GM06990 (cell line): ENCODE results near the gene CPN2.

Experiments
- DNase-seq: peaks from one replicate; pipeline ENCODE4 v3.0.0-alpha.2; 2011; ENCODE audit not compliant: insufficient read length; ENCODE audit errors: extremely low read depth
- H3K27me3 ChIP-seq: replicated peaks from 2 replicates; pipeline ENCODE4 v1.6.0; 2011; ENCODE audit warnings: low read length; ENCODE audit not compliant: control insufficient read depth, insufficient read depth
- H3K36me3 ChIP-seq: 2 replicates; pipeline ENCODE4 v1.5.1; 2011; ENCODE audit warnings: low read length; ENCODE audit not compliant: control insufficient read depth, insufficient read depth
- H3K4me3 ChIP-seq: replicated peaks from 2 replicates; pipeline ENCODE4 v1.5.1; 2011; ENCODE audit warnings: low read depth, mild to moderate bottlenecking, control low read depth, low read length
- TF ChIP-seq, protein P1 (sequence below): IDR thresholded peaks from 2 replicates; pipeline ENCODE4 v1.5.1; 2011; ENCODE audit warnings: low read length, control low read depth, mild to moderate bottlenecking, inconsistent platforms; ENCODE audit not compliant: insufficient read depth, poor library complexity, severe bottlenecking

CPN2 gene

DNA sequence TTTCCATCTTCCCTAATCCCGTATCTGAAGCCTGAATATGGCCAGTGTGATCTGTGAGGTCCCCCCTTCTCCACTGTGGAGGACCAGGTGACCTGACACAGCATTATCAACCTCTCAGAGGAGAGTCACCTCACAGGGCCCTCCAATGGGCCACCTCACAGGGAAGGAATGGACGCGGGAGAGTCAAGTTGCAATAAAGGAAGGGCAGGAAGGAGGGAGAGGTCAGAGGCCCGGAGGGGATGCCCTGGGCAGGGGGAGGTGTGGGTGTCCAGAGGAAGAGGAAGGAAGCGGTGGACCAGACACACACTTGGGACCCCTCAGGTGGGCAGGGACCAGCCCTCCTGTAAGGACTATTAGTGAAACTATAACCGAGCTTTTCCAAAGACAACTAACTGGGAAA lies 33.0 kb upstream of the CPN2 start:
- Histone ChIP-seq H3K4me3 (no peak overlapping the region), H3K27me3 (no peaks in the 10 kb centered on the region; the same call in 1 of the 2 replicates), H3K36me3 (no peaks in the 10 kb centered on the region)
- TF ChIP-seq, protein P1, sequence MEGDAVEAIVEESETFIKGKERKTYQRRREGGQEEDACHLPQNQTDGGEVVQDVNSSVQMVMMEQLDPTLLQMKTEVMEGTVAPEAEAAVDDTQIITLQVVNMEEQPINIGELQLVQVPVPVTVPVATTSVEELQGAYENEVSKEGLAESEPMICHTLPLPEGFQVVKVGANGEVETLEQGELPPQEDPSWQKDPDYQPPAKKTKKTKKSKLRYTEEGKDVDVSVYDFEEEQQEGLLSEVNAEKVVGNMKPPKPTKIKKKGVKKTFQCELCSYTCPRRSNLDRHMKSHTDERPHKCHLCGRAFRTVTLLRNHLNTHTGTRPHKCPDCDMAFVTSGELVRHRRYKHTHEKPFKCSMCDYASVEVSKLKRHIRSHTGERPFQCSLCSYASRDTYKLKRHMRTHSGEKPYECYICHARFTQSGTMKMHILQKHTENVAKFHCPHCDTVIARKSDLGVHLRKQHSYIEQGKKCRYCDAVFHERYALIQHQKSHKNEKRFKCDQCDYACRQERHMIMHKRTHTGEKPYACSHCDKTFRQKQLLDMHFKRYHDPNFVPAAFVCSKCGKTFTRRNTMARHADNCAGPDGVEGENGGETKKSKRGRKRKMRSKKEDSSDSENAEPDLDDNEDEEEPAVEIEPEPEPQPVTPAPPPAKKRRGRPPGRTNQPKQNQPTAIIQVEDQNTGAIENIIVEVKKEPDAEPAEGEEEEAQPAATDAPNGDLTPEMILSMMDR: no peak
- no peak for DNase-seq

DNA sequence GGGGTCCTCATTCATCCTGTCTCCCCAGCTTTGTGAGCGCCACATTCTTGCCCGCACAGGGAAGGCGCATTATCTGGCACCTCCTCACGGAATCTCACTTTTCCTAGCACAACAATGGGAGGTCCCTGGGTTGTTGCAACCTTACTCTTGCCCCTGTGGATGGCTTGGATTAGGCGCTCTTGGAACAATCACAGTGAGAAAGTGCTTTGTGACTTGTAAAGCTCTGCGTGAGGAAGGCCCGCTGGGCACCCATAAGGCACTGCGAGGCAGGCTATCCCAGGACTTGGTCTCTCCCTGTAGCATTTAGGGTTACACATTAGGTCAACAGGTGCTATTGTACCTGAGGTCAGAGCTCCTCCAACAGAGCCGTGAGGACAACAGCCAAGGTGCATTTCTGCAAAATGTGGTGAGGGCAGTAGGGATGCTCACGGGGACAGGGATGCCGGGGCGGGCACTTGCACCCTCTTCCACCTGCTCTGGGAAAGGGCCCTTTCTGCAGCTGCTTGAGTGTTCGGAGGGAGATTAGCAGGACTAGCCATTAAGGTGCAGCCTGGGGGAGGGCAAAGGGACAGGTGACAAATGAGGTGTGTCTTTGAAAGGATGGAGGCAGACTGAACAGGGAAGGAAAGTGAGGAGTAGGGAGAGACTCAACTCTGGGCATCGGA lies 32.3 kb upstream of the CPN2 start:
- Histone ChIP-seq H3K4me3 (no peak overlapping the region), H3K36me3 (no peaks in the 10 kb centered on the region), H3K27me3 (no peaks in the 10 kb centered on the region; the same call in 1 of the 2 replicates)
- TF ChIP-seq, protein P1: no peak
- no peak for DNase-seq

DNA sequence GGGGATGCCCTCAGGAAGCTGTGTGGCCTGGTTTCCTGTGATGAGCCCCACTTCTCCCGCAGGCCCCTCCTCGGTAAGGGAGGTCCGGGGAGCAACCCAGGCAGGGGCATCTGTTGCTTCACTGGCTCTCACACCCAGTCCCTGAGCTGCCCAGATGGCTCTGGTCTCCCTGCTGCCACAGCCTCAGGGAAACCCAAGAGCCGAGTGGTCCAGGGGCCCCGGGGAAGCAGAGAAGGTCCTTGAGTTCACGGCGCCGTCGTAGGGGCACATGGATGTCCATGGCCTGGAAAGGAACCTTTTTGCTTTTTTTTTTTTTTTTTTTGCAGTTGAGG lies 31.7 kb upstream of the CPN2 start:
- Histone ChIP-seq H3K27me3 (no peaks in the 10 kb centered on the region; the same call in 1 of the 2 replicates), H3K4me3 (no peak overlapping the region), H3K36me3 (no peaks in the 10 kb centered on the region)
- no peak for DNase-seq
- TF ChIP-seq, protein P1: no peak

DNA sequence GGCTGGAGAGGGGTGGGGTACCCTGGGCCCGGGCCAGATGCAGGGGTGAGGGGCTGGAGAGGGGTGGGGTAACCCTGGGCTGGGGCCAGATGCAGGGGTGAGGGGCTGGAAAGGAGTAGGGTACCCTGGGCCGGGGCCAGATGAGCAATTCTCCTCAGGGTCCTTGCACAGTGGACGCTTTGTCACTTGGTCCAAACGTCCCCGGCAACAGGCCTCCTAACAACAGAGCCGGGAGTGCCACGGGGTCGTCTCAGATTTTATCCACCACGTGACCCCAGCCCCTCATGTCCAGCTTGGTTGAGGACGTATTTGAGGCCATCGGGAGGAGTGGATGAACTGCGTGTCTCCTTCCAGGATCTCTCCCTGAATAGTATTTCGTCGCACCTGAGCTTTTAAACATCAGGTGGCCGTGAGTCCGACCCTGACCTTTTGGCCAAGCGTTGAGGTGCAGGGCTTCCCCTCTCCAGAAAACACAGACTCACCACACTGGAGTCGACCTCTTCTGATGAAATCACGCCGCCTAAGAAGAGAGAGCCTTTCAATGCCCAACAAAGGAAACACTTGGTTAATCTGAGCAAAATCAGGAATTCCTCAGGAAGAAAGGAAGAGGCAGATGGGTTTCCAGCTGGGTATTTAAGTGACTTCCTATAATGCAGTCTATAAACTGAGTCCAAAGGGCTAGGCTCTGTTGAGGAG lies 31.2 kb upstream of the CPN2 start:
- Histone ChIP-seq H3K4me3 (no peak overlapping the region), H3K36me3 (no peaks in the 10 kb centered on the region), H3K27me3 (no peaks in the 10 kb centered on the region; the same call in 1 of the 2 replicates)
- TF ChIP-seq, protein P1: no peak
- DNase-seq: no peak

DNA sequence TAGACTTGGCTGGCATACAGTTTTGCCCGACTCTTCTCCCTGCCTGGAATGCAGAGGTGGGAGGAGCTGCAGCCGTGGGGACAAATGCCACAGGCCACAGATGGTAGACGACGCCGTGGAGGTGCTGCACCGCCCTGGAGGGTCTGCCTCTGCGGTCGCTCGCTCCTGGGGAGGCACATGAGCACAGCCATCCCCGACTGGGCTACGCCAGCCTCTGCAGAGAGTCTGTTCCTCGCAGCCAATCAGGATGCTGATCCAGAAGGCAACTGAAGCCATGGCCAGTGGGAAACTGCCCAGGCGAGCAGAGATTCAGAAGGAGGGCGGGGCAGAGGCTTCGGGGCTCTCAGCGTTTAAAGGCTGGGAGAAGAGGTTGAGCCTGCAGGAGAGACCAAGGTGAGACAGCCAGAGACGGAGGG lies 30.3 kb upstream of the CPN2 start:
- TF ChIP-seq, protein P1: no peak
- DNase-seq: no peak
- Histone ChIP-seq H3K27me3 (no peaks in the 10 kb centered on the region; the same call in 1 of the 2 replicates), H3K36me3 (no peaks in the 10 kb centered on the region), H3K4me3 (no peak overlapping the region)
